GM18526 (cell line): ENCODE results near the gene LTBP1.

Experiments
- POLR2A ChIP-seq: IDR thresholded peaks from 3 replicates; pipeline ENCODE4 v1.6.1; 2011; ENCODE audit not compliant: insufficient read length; ENCODE audit errors: extremely low read depth

The LTBP1 gene

GRCh38 chr2:33340280-33340679, 393.5 kb downstream of the LTBP1 start:
- no peak for TF ChIP-seq POLR2A

- TF ChIP-seq POLR2A, result no peak
These were observed 395.4 kb downstream of the LTBP1 start for GRCh38 chr2:33342171-33342570.

DNA sequence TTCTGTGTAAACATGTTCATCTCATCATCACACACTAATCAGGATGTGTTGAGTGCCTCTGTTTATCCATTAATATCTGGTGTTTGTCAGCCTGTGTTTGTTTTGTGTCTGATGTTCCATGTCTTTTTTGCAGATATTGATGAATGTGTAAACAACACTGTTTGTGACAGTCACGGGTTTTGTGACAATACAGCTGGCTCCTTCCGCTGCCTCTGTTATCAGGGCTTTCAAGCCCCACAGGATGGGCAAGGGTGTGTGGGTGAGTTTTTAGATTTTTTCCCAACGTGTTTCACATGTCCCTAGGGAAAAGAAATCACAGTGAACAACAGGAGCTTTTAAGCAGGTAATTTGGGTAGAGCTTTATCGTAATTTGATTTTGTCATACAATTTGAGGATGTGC, 396.0 kb downstream of the LTBP1 start:
- no peak for TF ChIP-seq POLR2A

DNA sequence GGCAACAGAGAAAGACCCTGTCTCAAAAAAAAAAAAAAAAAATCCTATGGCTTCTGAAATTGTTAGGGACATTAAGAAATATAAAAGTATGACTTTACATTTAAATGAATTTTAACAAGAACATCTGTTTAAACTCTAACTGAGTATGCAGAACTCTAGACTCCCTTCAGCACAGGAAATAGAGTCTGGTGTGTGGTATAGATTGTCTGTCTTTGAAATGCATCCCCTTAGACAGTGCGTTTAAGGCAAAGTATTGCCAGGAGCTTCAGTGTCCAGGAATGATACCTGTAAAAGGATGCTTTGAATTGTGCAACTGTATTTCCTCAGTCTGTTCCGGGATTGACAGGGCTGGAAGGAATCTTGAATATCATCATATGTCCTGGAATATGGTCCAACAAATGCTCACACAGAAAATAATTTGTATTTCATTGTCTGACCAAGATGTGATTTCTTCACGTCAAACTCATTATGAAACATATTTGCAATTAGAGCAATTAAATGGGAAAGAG, 396.7 kb downstream of the LTBP1 start:
- no peak for TF ChIP-seq POLR2A

DNA sequence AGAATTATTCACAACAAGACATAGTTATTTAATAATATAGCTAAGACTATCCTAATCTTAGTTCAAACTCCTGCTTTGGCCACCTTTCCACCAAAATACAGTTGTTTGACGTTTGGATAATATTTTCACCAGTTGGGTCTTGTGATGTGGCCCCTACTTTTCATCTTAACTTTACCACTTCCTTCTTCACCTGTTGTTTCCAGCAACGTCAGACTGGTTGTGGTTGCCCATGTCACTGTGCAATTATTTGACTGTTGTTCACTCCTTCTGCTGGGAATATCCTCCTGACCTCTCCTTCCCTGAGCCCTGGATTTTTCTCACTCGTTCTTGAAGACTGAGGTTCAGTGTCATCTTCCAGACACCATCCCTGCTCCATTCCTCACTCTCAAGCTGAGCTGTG, 397.5 kb downstream of the LTBP1 start:
- no peak for TF ChIP-seq POLR2A

- TF ChIP-seq POLR2A, result no peak
These were observed 401.1 kb downstream of the LTBP1 start for GRCh38 chr2:33347856-33348255.

DNA sequence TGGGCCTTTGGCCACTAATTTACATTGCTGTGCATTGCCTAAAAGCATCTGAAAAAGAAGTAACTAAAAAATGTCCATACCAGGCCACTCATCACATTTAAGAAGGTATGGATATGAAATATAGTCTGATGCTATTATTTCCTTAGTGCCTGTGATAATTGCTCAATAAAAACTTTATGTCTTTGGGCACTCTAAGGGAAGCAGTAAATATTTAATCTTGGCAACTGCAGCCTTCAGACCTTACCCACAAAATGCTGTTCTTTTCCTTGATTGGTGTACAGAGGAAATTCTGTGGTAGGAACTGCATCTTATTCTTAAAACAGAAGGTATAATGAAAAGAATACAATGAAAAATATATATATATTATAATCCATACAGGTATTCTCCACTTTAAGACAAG, 403.9 kb downstream of the LTBP1 start:
- no peak for TF ChIP-seq POLR2A

DNA sequence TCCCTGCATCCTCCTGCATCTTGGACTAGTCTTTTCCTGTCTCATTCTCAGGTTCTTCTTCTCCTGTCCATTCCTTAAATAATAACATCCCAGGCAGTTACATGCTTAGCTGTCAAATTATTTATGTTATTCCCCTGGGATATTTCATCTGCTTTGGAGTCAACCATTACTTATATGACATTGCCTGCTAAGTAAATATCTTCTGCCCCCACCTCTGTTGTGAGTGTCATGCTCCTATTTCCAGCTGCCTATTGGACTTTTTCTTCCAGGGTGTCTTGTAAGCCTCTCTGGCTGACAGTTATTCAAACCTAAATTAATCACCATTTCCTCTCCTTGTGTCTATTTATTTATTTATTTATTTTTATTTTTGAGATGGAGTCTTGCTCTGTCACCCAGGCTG, 405.0 kb downstream of the LTBP1 start:
- TF ChIP-seq POLR2A, result no peak

DNA sequence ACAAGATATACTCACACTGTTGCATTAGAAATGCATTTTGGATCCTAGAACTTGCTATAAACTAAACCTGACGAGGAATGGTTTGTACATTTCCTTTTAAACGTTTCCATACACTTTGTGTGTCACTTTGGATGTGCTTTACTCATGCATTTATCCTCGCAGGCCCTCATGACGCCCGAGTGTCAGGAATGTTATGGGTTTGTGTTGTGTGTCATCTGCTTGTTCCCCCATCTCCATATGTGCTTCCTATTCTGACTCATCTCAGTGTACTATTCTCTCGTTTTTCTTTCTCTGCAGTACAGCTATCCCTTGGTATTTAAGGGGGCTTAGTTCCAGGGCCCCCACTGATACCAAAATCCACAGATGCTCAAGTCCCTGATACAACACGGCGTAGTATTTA, 408.2 kb downstream of the LTBP1 start:
- no peak for TF ChIP-seq POLR2A

DNA sequence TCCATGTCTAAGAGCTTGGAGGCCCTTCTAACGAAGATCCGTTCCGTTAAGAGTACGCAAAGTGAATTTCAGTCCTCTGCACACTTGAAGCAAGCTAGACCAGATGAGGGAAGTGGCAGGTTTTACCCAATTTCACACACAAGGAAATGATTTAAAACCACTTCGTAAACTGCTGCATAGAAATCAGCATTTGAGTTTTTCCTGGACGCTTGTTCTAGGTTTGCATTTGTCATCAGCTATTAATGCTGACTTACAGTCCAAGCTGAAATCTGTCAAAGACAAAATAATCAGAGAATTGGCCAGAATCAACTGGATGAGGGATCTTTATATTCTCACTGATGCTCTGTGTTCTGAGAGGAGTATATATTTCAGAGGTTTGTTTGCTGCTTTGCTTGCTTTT, 412.1 kb downstream of the LTBP1 start:
- TF ChIP-seq POLR2A, result no peak

DNA sequence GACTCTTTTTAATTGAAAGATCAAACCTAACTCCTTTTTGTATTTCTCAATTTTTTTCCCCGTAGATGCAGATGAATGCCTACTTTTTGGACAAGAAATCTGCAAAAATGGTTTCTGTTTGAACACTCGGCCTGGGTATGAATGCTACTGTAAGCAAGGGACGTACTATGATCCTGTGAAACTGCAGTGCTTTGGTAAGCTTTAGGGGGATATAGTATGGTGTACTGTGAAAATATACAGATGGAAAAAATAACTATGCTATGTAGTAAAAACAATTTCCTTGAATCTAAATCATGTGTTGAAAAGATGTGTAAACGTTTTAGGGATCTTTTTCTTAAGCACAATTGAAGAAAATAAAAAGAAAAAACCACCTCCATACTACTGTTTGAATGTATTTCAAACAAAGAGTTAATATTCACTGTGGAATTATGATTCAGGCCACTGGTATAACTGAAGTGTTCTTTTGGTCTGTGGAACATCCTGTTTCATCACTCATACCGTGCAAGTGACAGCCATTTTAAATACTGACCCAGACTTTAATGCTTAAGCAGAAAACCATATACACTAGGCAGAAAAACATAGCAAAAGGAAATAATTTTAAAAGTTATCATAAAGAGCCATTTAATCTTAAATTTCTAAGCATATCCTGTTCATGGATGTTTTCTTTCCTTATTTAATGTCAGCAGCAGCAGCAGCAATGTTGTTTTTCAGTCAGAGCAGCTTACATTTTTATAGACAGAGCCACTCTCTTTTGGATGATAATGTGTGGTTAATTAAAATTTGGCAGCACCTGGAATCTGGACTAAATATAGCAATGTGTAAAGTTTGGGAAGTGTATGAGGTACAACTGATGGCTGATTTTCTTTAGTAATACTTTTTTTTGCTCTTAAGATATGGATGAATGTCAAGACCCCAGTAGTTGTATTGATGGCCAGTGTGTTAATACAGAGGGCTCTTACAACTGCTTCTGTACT, 416.9 kb downstream of the LTBP1 start:
- no peak for TF ChIP-seq POLR2A

- TF ChIP-seq POLR2A, result no peak
These were observed 418.7 kb downstream of the LTBP1 start for GRCh38 chr2:33365264-33365970.

DNA sequence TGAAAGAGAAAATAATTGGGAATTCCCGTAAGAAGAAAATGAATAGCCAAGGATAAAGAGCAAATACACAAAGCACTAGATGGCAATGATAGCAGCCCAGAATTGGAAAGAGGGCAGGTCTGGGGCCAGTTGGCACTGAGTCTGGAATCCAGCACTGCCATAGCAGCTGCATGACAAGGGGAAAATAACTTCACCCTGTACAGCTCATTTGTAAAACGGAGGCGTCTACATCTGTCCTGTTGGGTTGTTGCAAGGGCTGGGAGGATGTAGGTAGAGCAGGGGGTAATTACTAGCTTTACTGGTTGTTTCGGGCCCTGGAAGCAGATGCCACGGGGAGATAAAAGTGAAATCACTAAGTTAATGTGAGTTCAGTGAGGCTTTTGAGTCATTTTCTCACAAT, 419.7 kb downstream of the LTBP1 start:
- no peak for TF ChIP-seq POLR2A

DNA sequence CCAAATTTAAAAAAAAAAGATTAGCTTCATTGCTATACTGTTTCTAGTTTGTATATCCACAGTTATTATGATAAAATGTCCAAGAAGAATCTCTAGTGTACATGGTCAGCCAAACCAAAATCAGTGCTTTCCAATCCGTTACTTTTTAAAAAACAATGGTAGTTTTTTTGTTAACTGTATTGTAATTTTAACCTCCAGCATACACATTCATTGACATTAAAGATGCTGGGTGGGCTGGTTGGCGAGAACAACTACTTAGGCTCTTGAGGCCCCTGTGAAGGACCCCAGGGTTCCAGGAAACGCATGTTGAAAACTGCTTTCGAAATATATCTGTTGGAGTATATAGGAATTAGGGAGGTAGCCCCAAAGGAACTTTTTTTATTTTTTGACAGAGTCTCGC, 422.4 kb downstream of the LTBP1 start:
- no peak for TF ChIP-seq POLR2A

- no peak for TF ChIP-seq POLR2A
These were observed 424.0 kb downstream of the LTBP1 start for GRCh38 chr2:33370636-33371265.
